Progenitor cell of endocrine pancreas (in vitro differentiated cells): ENCODE data around the gene CLIC2. TPM values are rescaled to one million over a fixed set of nuclear protein-coding genes. Genes with fewer than 3 reads are reported as not detected.
"Not testable (repeated sequence)": the region's sequence is repeated elsewhere in the genome, so short reads cannot be mapped to it uniquely, and the experiment has no call there.

Source experiments
- DNase-seq: peaks from one replicate; pipeline ENCODE4 v3.0.0; 2021; ENCODE audit warnings: low spot score; ENCODE audit not compliant: unreplicated experiment
- H3K27ac Mint-ChIP-seq: 2 replicates; pipeline ENCODE4 v1.8.0; 2021; ENCODE audit warnings: mild to moderate bottlenecking, moderate library complexity, mixed read lengths
- H3K27me3 Mint-ChIP-seq: 2 replicates; pipeline ENCODE4 v1.8.0; 2021; ENCODE audit warnings: mixed read lengths
- H3K36me3 Mint-ChIP-seq: 2 replicates; pipeline ENCODE4 v1.8.0; 2022; ENCODE audit warnings: mixed read lengths; ENCODE audit not compliant: insufficient read depth
- H3K4me1 Mint-ChIP-seq: 2 replicates; pipeline ENCODE4 v1.8.0; 2021; ENCODE audit warnings: low read depth, mixed read lengths
- H3K4me3 Mint-ChIP-seq: 2 replicates; pipeline ENCODE4 v1.8.0; 2021; ENCODE audit warnings: low read depth, mild to moderate bottlenecking, moderate library complexity, mixed read lengths
- H3K9me3 Mint-ChIP-seq: 2 replicates; pipeline ENCODE4 v1.8.0; 2021; ENCODE audit warnings: low read depth, mixed read lengths
- CTCF ChIP-seq: fragments of 200-600 bp; sonication (generic); IDR thresholded peaks from one replicate; pipeline ENCODE4 v1.5.0; 2021; ENCODE audit warnings: antibody characterized with exemption, mild to moderate bottlenecking; ENCODE audit not compliant: unreplicated experiment
- total RNA-seq: library from RNA; stranded (reverse); gene quantifications from 2 replicates; pipeline ENCODE4 v1.2.1, GENCODE V29; 2021

CLIC2 gene
- total RNA-seq, 1 donor from 2014 or later: 0.93 TPM

- Mint-ChIP-seq H3K27me3 (no peaks in the 10 kb centered on the region), H3K4me1 (peaks cover 8% of the 10 kb centered on the region), H3K27ac (no peak overlapping the region), H3K4me3 (no peak overlapping the region), H3K36me3 (peaks cover 3% of the 10 kb centered on the region), H3K9me3 (peaks cover 59% of the 10 kb centered on the region)
- no peak for DNase-seq
- no peak for TF ChIP-seq CTCF
These were observed 20.6 kb downstream of the CLIC2 start for GRCh38 chrX:155313766-155314165.

GRCh38 chrX:155293771-155294170 lies 40.6 kb downstream of the CLIC2 start:
- no peak for TF ChIP-seq CTCF
- DNase-seq: no peak
- Mint-ChIP-seq H3K27me3 (no peaks in the 10 kb centered on the region), H3K9me3 (peaks cover 39% of the 10 kb centered on the region), H3K36me3 (peaks cover 9% of the 10 kb centered on the region), H3K4me3 (no peak overlapping the region), H3K27ac (no peak overlapping the region), H3K4me1 (no peaks in the 10 kb centered on the region)

- H3K36me3 Mint-ChIP-seq: peaks cover 1% of the 10 kb centered on the region
- H3K27me3 Mint-ChIP-seq: no peaks in the 10 kb centered on the region
- no peak for DNase-seq
- H3K9me3 Mint-ChIP-seq: peaks cover 11% of the 10 kb centered on the region
- no peak overlapping the region for H3K4me3 Mint-ChIP-seq
- no peaks in the 10 kb centered on the region for H3K4me1 Mint-ChIP-seq
- no peak overlapping the region for H3K27ac Mint-ChIP-seq
- TF ChIP-seq CTCF: no peak
These were observed 54.5 kb downstream of the CLIC2 start for GRCh38 chrX:155279873-155280272.

- Mint-ChIP-seq H3K9me3 (peaks cover 33% of the 10 kb centered on the region), H3K4me1 (no peaks in the 10 kb centered on the region), H3K27me3 (no peaks in the 10 kb centered on the region), H3K27ac (no peak overlapping the region), H3K4me3 (no peak overlapping the region), H3K36me3 (peaks cover 2% of the 10 kb centered on the region)
- no peak for DNase-seq
- no peak for TF ChIP-seq CTCF
These were observed 63.4 kb downstream of the CLIC2 start for GRCh38 chrX:155270969-155271368.

- not testable (repeated sequence) for H3K36me3 Mint-ChIP-seq, H3K27ac Mint-ChIP-seq, H3K4me3 Mint-ChIP-seq, DNase-seq, H3K4me1 Mint-ChIP-seq, H3K27me3 Mint-ChIP-seq
- H3K9me3 Mint-ChIP-seq: peaks cover 30% of the 10 kb centered on the region
These were observed 66.4 kb downstream of the CLIC2 start for GRCh38 chrX:155267995-155268394.

GRCh38 chrX:155266439-155266838 lies 68.0 kb downstream of the CLIC2 start:
- Mint-ChIP-seq H3K4me1 (peaks cover 5% of the 10 kb centered on the region), H3K9me3 (peaks cover 17% of the 10 kb centered on the region), H3K4me3 (no peak overlapping the region), H3K27ac (no peak overlapping the region), H3K27me3 (no peaks in the 10 kb centered on the region), H3K36me3 (peaks cover 1% of the 10 kb centered on the region)
- TF ChIP-seq CTCF: no peak
- DNase-seq: no peak
